HTERT RPE-1 (cell line): Measurements from ENCODE around the gene ZNF480.
"Not testable (repeated sequence)": the region's sequence is repeated elsewhere in the genome, so short reads cannot be mapped to it uniquely, and the experiment has no call there.

ENCODE experiments used
- in situ Hi-C: fragments of 300-500 bp; cut with MboI; formaldehyde crosslinking; loops from 4 replicates; pipeline ENCODE4 v1.14.3; 2020; ENCODE audit warnings: low sequenced_read_pairs

The ZNF480 gene

DNA sequence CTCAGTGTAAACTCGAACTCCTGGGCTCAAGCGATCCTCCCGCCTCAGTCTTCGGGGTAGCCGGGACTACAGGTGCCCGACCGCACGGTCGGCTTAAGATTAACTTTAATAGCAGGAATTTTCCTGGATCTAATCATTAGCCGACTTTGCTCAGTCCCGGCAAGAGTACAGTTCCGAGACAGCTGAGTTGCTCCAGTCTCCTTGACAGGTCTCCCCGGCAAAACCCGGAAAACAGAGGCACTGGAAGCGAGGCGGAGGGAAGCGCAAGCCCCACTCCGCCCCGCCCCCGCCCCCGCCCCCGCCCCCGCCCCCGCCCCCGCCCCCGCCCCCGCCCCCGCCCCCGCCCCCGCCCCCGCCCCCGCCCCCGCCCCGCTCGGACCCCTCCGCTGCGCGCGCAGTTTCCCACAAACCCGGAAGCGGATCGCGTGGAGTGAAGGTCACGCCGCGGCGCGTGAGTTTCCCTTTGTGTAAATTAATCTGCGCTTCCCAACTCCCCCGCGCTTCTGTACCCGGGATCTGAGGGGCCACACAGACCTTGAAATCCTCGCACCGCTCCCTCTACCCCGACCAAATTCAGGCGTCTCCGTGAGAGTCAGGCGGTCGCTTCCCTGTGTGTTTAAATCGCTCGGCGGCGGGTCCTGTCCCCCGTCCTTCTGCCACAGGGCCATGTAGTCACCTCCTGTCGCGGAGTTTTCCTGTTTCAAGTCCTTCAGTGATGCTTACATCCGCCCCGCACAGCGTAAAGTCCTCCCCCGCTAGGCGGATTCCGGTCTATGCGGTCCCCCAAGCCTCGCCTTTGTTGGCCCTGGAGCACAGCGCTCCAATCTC lies at the start of gene ZNF480:
ZNF480 (plus strand) TSS at position 397 of the 828 bp plus-strand sequence. CDS start 3,244 bp downstream, outside the sequence.
- in situ Hi-C loops, result no loop called here

DNA sequence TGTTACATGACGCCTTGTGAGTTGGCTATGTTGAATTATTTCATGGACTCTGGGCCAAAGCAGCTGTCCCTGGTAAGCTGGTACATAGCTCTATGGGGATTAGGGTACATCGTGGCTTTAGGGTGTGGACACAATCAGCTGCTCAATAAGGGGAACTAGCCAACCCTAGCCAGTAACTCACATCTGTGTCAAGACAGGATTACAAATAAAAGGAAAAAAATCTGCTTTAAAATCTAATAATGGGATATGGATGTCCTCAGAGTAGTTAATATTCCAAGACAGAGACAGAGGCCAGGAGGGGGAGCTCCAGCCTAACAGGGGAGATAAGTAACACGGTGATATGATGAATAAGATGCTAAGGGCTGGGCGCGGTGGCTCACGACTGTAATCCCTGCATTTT lies 48.7 kb upstream of the ZNF480 start:
- in situ Hi-C loops, result no loop called here

DNA sequence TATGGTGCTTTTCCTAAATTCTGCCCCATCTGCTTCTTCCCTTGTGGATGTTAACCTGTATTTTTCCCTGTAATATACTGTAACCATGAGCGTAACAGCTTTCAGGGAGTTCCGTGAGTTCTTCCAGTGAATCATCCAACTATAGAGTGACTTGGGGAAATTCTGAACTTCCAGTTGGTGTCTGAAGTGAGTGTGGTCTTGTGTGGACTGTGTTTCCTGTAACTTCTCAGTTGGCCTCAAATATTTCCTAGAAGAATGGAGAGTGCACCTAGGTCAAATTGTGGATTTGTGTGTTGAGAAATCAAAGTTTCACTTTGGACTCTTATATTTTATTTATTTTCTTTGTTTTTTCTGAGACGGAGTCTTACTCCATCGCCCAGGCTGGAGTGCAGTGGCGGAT lies 38.5 kb upstream of the ZNF480 start:
- in situ Hi-C loops, result no loop called here

DNA sequence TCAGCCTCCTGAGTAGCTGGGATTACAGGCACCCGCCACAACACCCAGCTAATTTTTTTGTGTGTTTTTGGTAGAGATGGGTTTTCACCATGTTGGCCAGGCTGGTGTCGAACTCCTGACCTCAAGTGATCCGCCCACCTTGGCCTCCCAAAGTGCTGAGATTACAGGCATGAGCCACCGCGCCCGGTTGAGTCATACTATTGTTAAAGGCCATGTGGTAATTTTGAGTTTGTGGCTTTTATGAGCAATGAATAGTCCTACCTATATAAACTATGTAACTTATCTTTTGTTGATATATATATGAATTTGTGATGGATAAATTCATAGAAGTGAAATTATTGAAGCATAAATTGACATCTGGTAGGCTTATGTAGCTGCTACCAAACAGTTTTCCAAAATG lies 31.4 kb upstream of the ZNF480 start:
- in situ Hi-C loops, result not testable (repeated sequence)

DNA sequence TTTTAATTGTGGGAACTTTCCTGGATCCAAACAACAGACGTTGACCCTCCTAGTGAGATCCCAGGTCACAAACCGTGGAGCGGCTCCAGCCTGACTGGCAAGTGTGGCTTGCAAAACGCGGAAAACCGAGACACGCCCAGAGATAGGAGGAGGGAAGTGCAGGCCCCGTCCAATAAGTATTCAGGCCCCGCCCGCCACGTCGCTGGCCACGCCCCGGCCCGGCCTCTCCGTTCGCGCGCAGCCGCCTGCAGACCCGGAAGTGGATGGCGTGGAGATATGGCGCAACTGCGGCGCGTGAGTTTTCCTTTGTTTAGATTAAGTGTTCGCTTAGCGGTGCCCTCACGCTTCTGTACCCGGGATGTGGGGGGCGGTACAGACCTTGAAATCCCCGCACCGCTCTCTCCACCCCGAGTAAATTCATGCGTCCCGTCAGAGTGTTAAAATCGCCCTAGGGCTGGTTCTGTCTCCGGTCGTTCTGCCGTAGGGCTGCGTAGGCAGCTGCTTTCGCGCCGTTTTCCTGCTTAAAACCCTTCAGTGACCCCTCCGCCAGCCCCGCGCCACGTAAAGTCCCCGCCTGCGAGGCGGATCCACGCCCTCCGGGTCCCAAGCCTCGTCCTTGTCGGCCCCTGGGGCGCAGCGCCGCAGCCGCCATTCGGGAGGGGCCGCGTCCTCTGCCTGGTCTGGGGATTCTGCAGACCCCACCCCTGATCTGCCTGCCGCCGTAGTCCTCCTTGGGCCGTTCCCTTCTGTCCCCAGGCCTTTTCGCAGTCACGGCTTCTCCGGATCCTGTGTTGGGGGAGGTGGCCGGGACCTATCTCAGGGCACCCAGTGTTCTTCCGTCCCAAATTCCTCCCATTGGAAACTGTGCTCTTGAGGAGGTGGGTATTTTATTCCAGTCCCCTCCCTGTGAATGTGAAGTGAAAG lies 27.4 kb upstream of the ZNF480 start, which contains the start of gene ZNF766:
ZNF766 (plus strand) TSS at position 250 of the 924 bp plus-strand sequence; CDS start at position 277, 27 bp downstream.
- in situ Hi-C loops, result no loop called here

DNA sequence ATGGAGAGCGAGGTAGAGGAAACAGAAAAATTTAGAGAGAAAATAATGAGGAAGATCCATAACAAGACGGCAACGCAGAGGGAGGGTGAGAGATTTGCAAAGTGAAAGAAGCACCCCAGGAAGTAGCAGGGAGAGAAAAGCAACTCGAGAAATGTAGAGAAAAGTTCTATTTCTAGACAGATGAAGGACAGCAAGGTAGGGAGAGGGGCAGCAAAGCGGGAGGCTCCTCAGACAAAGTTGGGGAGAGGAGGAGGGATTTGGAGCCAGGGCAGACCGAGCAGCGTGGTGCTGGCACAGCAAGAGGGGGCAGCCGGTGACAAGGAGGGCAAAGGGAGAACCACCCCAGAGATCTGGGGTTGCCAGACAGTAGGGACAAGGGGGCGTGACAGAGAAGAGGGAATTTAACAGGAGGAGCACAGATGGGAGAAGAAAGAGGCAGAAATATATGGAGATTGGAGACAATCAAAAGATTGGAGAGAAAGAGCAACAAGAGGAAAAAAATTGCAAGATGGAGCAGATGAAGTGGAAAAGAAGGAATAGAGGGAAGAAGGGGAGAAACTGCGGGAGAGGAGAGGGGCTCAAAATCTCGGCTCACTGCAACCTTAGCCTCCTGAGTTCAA lies 26.6 kb upstream of the ZNF480 start:
- in situ Hi-C loops, result no loop called here

DNA sequence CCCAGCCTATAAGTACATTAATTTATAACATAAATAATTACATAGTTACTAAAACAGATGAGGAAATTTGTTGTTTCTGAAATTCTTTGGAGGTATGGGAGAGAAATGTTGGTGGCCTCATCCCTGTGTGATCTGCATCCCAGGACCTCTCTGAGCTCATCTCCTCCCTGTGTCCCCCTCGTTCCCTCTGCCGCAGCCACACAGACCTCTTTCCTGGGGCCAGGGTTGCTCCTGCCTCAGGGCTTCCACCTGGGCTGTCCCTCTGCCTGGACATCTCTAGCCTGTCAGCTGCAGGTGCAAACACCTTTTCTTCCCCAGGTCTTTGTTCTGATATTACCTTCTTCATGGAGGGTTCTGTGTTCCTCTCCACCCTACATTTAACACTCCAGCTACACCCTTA lies 23.7 kb upstream of the ZNF480 start:
- in situ Hi-C loops, result no loop called here

DNA sequence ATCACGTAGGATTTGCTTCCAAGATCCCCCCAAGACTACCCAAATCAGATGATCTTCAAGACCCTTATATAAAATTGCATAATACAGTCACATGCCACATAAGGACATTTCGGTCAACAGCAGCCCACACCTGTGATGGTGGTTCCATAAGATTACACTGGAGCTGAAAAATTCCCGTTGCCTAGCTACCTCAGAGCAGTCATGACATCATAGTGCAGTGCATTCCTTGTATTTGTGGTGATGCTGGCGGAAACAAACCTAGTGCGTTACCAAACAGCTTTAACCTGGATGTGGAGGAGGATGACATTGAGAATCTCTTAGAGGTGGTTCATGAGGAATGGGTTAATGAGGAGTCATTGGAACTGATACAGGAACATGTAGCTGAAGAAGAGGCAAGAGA lies 22.8 kb upstream of the ZNF480 start:
- in situ Hi-C loops, result no loop called here

DNA sequence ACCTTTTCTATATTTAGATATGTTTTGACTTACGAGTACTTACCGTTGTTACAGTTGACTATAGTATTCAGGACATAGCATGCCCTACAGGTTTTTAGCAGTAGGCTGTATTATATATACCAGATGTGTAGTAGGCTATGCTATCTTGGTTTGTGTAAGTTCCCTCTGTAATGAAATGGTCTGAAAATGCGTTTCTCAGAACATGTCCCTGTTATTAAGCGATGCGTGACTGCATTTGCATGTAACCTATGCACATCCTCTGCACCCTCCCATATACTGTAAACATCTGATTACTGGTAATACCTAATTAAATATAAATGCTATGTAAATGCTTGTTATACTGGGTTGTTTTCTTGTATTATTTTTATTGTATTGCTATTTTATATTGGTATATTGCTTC lies 21.0 kb upstream of the ZNF480 start:
- in situ Hi-C loops, result no loop called here

DNA sequence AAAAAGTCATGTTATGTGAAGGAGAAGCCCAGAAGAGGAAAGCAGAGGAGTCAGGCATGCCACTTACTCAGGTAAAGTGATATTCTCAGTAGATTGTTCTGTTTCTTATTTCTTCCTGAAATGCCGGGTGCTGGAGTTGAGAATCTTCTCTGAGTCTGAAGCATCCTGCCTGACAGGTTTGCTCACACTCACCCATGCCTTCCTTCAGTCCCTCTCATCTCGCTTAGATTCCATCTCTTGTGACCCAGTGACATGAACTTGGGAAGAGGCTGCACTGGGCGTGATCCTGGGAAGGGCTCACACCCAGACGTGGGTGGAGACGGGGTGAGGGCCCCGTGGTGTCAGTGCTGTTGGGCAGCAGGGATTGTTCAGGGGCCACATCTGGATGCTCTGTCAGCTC lies 19.5 kb upstream of the ZNF480 start:
- in situ Hi-C loops, result no loop called here

DNA sequence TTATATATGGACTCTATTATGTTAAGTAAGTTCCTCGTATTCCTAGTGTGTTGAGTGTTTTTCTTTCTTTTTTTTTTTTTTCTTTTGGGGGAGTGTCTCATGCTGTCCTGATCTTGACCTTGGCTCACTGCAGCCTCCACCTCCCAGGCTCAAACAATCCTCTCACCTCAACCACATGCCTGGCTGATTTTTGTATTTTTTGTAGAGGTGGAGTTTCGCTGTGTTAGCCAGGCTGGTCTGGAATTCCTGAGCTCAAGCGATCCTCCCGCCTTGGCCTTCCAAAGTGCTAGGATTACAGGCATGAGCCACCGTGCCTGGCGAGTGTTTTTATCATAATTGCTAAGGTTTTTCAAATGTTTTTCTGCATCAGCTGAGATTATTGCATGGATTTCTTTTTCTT lies 10.7 kb upstream of the ZNF480 start:
- in situ Hi-C loops, result no loop called here

DNA sequence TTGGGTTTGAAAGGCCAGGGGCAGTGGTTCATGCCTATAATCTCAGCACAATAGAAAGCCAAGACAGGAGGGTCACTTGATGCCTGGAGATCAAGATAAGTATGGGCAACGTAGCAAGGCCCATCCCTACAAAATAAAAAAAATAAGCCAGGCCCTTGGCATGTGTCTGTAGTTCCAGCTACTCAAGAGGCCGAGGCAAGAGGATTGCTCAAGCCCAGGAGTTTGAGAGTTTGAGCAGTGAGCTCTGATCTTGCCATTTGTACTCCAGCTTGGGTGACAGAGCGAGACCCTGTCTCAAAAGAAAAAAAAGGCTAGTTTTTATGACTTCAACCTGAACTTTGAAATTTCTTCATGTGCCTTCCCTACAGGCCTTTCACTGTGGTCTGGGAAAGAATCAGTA lies 5.2 kb upstream of the ZNF480 start:
- in situ Hi-C loops, result no loop called here

DNA sequence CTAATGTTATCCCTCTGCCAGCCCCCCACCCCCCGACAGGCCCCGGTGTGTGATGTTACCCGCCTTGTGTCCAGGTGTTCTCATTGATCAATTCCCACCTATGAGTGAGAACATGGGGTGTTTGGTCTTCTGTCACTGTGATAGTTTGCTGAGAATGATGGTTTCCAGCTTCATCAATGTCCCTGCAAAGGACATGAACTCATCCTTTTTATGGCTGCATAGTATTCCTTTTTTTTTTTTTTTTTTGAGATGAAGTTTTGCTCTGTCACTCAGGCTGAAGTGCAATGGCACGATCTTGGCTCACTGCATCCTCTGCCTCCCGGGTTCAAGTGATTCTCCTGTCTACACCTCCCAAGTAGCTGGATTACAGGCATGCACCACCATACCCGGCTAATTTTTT lies 4.0 kb upstream of the ZNF480 start:
- in situ Hi-C loops, result not testable (repeated sequence)

DNA sequence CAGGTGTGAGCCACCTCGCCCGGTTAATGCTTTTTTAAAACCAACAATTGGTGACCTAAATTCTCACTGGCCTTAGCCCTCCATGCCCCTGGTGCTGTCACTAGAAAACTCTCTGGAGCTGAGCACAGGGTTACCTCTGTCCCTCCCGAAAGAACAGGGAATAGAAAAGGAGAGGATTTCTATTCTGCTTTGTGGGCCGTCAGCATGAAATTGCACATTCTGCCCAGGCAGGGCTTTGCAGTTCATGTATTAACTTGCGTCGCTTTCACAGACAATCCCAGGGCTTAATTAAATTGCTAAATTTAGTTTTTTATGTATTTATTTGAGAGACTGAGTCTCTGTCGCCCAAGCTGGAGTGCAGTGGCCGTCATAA lies 583 bp upstream of the ZNF480 start:
- in situ Hi-C loops, result no loop called here

DNA sequence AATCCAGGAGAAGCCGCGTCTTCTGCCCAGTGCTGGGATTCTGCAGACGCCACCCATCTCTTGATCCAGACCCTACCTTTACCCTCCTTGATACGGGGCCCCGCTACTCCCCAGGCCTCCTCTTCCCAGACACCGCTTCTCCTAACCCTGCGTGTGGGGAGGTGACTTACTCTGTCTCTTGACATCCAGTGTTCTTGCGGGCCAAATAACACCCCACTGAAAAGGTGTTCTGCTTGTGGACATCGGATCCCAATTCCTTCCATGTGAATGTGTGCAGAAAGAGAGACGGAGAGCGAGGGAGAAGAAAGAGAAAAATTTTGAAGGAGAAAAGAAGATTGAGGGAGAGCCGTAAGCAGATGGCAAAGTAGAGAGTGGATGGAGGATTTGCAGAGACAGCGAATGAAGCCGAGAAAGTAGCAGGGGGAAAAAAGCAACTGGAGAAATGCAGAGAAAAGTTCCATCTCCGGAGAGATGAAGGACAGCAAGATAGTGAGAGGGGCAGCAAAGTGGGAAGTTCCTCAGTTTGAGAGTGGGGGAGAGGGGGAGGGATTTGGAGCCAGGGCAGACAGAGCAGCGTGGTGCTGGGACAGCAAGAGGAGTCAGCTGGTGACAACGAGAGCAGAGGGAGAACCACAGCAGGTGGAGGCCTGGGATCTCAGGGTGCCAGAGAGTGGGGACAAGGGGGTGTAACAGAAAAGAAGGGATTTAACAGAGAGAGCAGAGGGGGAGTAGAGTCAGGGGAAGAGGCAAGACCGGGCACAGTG lies 814 bp downstream of the ZNF480 start:
- in situ Hi-C loops, result no loop called here

DNA sequence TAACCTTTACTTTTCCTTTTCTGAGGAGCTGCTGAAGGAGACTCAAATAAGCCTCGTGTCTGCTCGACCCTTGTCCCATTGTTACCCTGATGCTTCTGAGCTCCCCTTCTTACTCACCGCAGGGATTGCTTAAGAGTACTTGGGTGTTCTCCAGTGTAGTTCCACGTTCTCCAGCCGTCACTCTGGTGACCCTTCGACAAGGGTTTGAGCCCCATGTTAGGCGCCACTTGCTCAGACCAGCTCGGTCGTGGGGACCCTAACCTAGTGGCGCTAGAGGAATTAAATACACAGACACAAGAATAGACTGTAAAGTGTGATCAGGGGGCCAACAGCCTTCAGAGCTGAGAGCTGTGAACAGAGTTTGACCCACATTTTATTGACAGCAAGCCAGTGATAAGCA lies 10.3 kb downstream of the ZNF480 start:
- in situ Hi-C loops, result no loop called here

DNA sequence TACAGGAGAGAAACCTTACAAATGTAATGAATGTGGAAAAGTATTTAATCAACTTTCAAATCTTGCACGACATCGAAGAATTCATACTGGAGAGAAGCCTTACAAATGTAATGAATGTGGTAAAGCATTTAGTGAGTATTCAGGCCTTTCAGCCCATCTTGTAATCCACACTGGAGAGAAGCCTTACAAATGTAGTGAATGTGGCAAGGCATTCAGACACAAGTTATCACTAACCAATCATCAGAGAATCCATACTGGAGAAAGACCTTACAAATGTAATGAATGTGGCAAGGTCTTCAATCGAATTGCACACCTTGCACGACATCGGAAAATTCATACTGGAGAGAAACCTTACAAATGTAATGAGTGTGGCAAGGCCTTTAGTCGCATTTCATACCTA lies 25.5 kb downstream of the ZNF480 start:
- in situ Hi-C loops, result no loop called here

DNA sequence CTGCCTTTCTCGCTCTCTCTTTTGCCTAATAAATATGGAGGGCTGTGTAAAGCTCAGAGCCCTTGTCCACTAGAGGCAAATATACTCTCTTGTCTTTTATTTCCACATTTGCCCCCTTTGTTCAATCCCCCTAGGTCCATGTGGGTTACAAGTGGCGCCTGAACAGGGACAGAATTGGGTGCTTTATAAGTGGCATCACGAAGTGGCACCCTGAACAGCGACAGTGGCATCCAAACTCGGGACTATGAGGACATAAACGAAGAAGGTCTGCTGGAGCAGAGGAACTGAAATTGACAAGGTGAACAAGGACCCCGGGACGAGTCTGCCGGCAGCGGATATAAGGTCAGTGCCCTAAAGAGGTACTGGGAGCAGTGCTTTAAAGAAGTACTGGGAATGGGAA lies 34.8 kb downstream of the ZNF480 start:
- in situ Hi-C loops, result no loop called here

DNA sequence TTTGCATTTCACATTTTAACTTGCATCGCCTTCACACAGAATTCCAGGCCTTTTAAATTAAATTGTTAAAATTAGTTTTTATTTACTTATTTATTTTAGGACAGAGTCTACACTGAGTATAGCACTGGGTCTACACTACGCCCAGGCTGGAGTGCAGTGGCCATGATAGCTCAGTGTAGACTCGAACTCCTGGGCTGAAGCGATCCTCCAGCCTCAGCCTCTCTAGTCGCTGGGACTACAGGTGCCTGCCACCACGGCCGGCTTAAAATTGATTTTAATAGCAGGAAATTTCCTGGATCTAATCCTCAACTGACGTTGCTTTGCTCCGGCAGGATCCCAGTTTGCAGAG lies 38.8 kb downstream of the ZNF480 start:
- in situ Hi-C loops, result no loop called here

DNA sequence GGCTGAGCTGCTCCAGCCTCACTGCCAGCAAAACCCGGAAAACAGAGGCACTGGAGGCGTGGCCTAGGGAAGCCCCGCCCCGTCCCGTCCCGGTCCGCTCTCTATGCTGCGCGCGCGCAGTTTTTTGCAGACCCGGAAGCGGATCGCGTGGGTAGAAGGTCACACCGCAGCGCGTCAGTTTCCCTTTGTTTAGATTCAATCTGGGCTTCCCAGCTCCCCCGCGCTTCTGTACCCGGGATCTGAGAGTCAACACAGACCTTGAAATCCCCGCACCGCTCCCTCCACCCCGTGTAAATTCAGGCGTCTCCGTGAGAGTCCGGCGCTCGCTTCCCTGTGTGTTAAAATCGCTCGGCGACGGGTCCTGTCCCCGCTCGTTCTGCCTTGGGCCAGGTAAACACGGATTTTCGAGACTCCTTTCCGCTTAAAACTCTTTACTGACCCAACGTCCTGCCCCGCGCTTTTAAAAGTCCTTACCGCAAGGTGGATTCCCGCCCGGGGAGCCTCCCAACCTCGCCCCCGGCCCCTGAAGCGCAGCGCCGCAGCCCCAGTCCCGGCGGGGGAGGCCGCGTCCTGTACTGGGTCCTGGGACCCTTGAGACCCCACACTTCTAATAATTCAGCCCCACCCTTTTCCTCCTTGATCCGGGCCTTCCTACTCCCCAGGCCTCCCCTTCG lies 39.3 kb downstream of the ZNF480 start, which contains the start of gene ZNF610:
ZNF610 (plus strand) TSS at position 127 of the 674 bp plus-strand sequence. CDS start 12,930 bp downstream, outside the sequence.
- in situ Hi-C loops, result no loop called here
